ENCODE results near the gene BCAS4. TPM values are rescaled to one million over a fixed set of nuclear protein-coding genes. Genes with fewer than 3 reads are reported as not detected.
A peak's percentile ranks its signal among the peaks of the same experiment; 100 is the strongest.

Gene BCAS4
- total RNA-seq, 1 donor from 2014 or later, result 16.7 TPM

- Histone ChIP-seq H3K79me2 (ENCODE audit: insufficient read depth, low read length) (no peaks in the 10 kb centered on the region), H3K4me1 (ENCODE audit: insufficient read depth, low read length) (peaks cover 9% of the 10 kb centered on the region), H3K4me2 (ENCODE audit: low read length) (no peak overlapping the region), H3K9ac (ENCODE audit: low read length) (no peak overlapping the region), H4K20me1 (ENCODE audit: insufficient read depth, low read length) (no peaks in the 10 kb centered on the region), H2AFZ (ENCODE audit: low read depth, low read length) (no peak overlapping the region), H3K27me3 (ENCODE audit: insufficient read depth, low read length) (no peaks in the 10 kb centered on the region), H3K4me3 (ENCODE audit: insufficient read depth, low read depth, low read length) (no peak overlapping the region), H3K27ac (ENCODE audit: low read depth, low read length) (no peak overlapping the region), H3K36me3 (ENCODE audit: insufficient read depth, low read length) (no peaks in the 10 kb centered on the region), H3K9me3 (ENCODE audit: insufficient read depth, low read depth, low read length) (no peaks in the 10 kb centered on the region)
- FAIRE-seq, result no peak
- TF ChIP-seq CTCF (IDR thresholded peaks at IDR 0.05; ENCODE audit: insufficient read depth, low read depth, low read length) (no peak), EZH2 (IDR thresholded peaks at IDR 0.05; ENCODE audit: insufficient read depth, low read length) (no peak)
- H3K27ac Mint-ChIP-seq (ENCODE audit: unreplicated experiment), result peak overlapping the region; percentile 62
- H3K4me3 Mint-ChIP-seq (ENCODE audit: unreplicated experiment), result no peak overlapping the region
- no peak for DNase-seq (ENCODE audit: low read depth)
- H3K36me3 Mint-ChIP-seq (ENCODE audit: low read depth, unreplicated experiment), result peaks cover 2% of the 10 kb centered on the region
- H3K4me1 Mint-ChIP-seq (ENCODE audit: low read depth, unreplicated experiment), result no peaks in the 10 kb centered on the region
- no peaks in the 10 kb centered on the region for H3K27me3 Mint-ChIP-seq (ENCODE audit: low read depth, unreplicated experiment)
- no peaks in the 10 kb centered on the region for H3K9me3 Mint-ChIP-seq (ENCODE audit: unreplicated experiment)
Observed at GRCh38 chr20:50787181-50787580, 7.7 kb upstream of the BCAS4 start.

- H3K9ac ChIP-seq (ENCODE audit: low read length), result no peak overlapping the region
Observed at GRCh38 chr20:50788045-50788991, 6.5 kb upstream of the BCAS4 start.

More at GRCh38 chr20:50788045-50788991, 6.5 kb upstream of the BCAS4 start:
- peak overlapping the region; percentile 1 for H3K4me2 ChIP-seq (ENCODE audit: low read length)
- no peaks in the 10 kb centered on the region for H3K9me3 ChIP-seq (ENCODE audit: insufficient read depth, low read depth, low read length)
- H3K79me2 ChIP-seq (ENCODE audit: insufficient read depth, low read length), result no peaks in the 10 kb centered on the region
- TF ChIP-seq CTCF (IDR thresholded peaks at IDR 0.05; ENCODE audit: insufficient read depth, low read depth, low read length) (peak; percentile 58), EZH2 (IDR thresholded peaks at IDR 0.05; ENCODE audit: insufficient read depth, low read length) (no peak)
- H3K27ac ChIP-seq (ENCODE audit: low read depth, low read length), result no peak overlapping the region
- DNase-seq (ENCODE audit: low read depth) (peak; percentile 42), FAIRE-seq (no peak)
- H3K4me1 ChIP-seq (ENCODE audit: insufficient read depth, low read length), result peaks cover 9% of the 10 kb centered on the region
- H4K20me1 ChIP-seq (ENCODE audit: insufficient read depth, low read length), result no peaks in the 10 kb centered on the region
- Mint-ChIP-seq H3K4me3 (ENCODE audit: unreplicated experiment) (no peak overlapping the region), H3K27me3 (ENCODE audit: low read depth, unreplicated experiment) (no peaks in the 10 kb centered on the region), H3K36me3 (ENCODE audit: low read depth, unreplicated experiment) (peaks cover under 1% of the 10 kb centered on the region), H3K27ac (ENCODE audit: unreplicated experiment) (peak overlapping the region; percentile 62), H3K4me1 (ENCODE audit: low read depth, unreplicated experiment) (no peaks in the 10 kb centered on the region), H3K9me3 (ENCODE audit: unreplicated experiment) (no peaks in the 10 kb centered on the region)
- no peaks in the 10 kb centered on the region for H3K36me3 ChIP-seq (ENCODE audit: insufficient read depth, low read length)
- no peaks in the 10 kb centered on the region for H3K27me3 ChIP-seq (ENCODE audit: insufficient read depth, low read length)
- H3K4me3 ChIP-seq (ENCODE audit: insufficient read depth, low read depth, low read length), result no peak overlapping the region
- H2AFZ ChIP-seq (ENCODE audit: low read depth, low read length), result peak overlapping the region; percentile 50
